CD4-positive, alpha-beta memory T cell (primary cell): ENCODE measurements around the gene EPDR1. TPM values are rescaled to one million over a fixed set of nuclear protein-coding genes. Genes with fewer than 3 reads are reported as not detected.

Experiments used
- CTCF ChIA-PET: fragments of 350-600 bp; sonication (Branson Sonifier 250); formaldehyde crosslinking; loops from one replicate; lab custom pipeline; 2021; ENCODE audit warnings: inconsistent platforms; ENCODE audit not compliant: partially characterized antibody; lab: Charles Lee
- POLR2A ChIA-PET: fragments of 350-600 bp; sonication (Branson Sonifier 250); formaldehyde crosslinking; loops from one replicate; lab custom pipeline; 2021; ENCODE audit not compliant: partially characterized antibody; lab: Charles Lee
- DNase-seq, 5 donors: peaks; one replicate each; pipeline versions ENCODE4 v3.0.0 to v3.0.0-alpha.2; 2020 to 2022; ENCODE audit warnings: mixed read lengths in 1 of 5
- H3K27ac ChIP-seq: one replicate; pipeline ENCODE4 v1.7.0; 2013; ENCODE audit warnings: low read depth, low read length
- H3K27me3 ChIP-seq: 2 replicates; pipeline ENCODE4 v1.7.0; 2013; ENCODE audit warnings: mild to moderate bottlenecking, low read length, moderate library complexity; ENCODE audit not compliant: insufficient read depth
- H3K36me3 ChIP-seq: 2 replicates; pipeline ENCODE4 v1.7.0; 2013; ENCODE audit warnings: mild to moderate bottlenecking, low read length, moderate library complexity; ENCODE audit not compliant: insufficient read depth
- H3K4me1 ChIP-seq: 2 replicates; pipeline ENCODE4 v1.7.0; 2013; ENCODE audit warnings: mild to moderate bottlenecking, low read length, moderate library complexity; ENCODE audit not compliant: insufficient read depth
- H3K4me3 ChIP-seq, 2 donors: one replicate each; pipeline ENCODE4 v1.7.0; 2013; ENCODE audit warnings: low read length in 2 of 2, mild to moderate bottlenecking in 1 of 2
- H3K9me3 ChIP-seq, 2 donors: one replicate each; pipeline ENCODE4 v1.7.0; 2013; ENCODE audit warnings: low read length in 2 of 2, control low read depth in 1 of 2; ENCODE audit not compliant: control insufficient read depth in 1 of 2
- H3K27ac Mint-ChIP-seq, 7 donors: one replicate each; pipeline ENCODE4 v1.8.0; 2020 to 2021; ENCODE audit warnings: mixed read lengths in 7 of 7, mild to moderate bottlenecking in 6 of 7, inconsistent platforms in 3 of 7, moderate library complexity in 3 of 7
- H3K27me3 Mint-ChIP-seq, 2 donors: one replicate each; pipeline ENCODE4 v1.8.0; 2020 to 2021; ENCODE audit warnings: mixed read lengths in 2 of 2
- H3K36me3 Mint-ChIP-seq, 2 donors: one replicate each; pipeline ENCODE4 v1.8.0; 2020 to 2021; ENCODE audit warnings: mixed read lengths in 2 of 2, inconsistent platforms in 1 of 2, mild to moderate bottlenecking in 1 of 2
- H3K4me1 Mint-ChIP-seq, 4 donors: one replicate each; pipeline ENCODE4 v1.8.0; 2020 to 2021; ENCODE audit warnings: mixed read lengths in 4 of 4, mild to moderate bottlenecking in 1 of 4
- H3K4me3 Mint-ChIP-seq, 8 donors: one replicate each; pipeline ENCODE4 v1.8.0; 2020 to 2021; ENCODE audit warnings: mixed read lengths in 8 of 8, mild to moderate bottlenecking in 7 of 8, moderate library complexity in 6 of 8, inconsistent platforms in 3 of 8
- H3K9me3 Mint-ChIP-seq, 8 donors: one replicate each; pipeline ENCODE4 v1.8.0; 2020 to 2021; ENCODE audit warnings: mixed read lengths in 8 of 8, mild to moderate bottlenecking in 5 of 8, inconsistent platforms in 3 of 8, moderate library complexity in 1 of 8
- intact Hi-C: fragments of 100-400 bp; cut with micrococcal nuclease; formaldehyde crosslinking; loops from one replicate; pipeline ENCODE4 v1.15.1; 2023
- polyA plus RNA-seq, 2 donors: library from polyadenylated mRNA; unstranded; fragments of 300-500 nt; fragmentation: Illumina TruSeq; gene quantifications; one replicate each; pipeline ENCODE4 v1.2.3, GENCODE V29; 2021
- total RNA-seq, 2 experiments: library from RNA; stranded (reverse); gene quantifications; one replicate each; pipeline ENCODE4 v1.2.3, GENCODE V29; 2021

Gene EPDR1
- total and polyA plus RNA-seq, 4 experiments from 2014 or later, result 0.19 to 0.41 (median 0.34) TPM

DNA sequence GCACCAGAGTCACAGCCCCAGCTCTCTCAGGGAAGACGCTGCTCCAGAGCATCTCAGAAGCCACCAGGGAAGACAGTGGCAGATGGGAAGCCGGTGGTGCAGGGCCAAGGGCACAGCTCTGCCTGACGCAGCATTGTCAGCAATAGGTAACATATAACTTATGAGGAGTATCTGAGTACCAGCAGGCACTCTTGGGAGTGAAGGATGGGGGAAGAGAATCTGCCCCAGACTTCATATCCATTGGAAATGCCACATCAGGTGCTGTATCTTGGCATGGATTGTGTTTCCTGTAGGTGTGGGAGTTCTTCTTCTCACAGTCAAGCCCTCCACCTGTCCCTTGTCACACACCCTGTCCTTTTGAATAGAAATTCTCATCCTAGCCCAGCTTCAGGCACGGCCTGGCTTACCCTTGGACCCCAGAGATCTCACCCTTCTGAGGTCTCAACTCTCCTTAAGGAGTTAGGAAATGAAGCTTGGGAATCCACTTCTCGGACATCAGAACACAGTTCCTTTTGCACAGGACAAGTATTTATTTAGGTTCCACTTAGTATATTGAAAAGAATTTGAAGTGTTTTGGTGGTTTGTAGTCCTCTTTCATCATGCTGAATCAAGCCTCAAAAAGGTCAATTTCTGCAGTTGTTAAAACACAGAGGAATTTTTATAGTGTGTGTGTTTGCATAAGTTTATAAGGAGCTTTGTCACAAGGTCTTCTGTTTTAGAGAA lies 9.9 kb downstream of the EPDR1 start:
- ChIA-PET CTCF (no interaction called here), POLR2A (no interaction called here)
- Histone ChIP-seq H3K4me3 (no peak overlapping the region), H3K9me3 (no peaks in the 10 kb centered on the region), H3K4me1 (no peaks in the 10 kb centered on the region), H3K27ac (no peak overlapping the region), H3K36me3 (no peaks in the 10 kb centered on the region), H3K27me3 (no peaks in the 10 kb centered on the region)
- DNase-seq, result no peak
- H3K27me3 Mint-ChIP-seq, result no peaks in the 10 kb centered on the region
- H3K9me3 Mint-ChIP-seq, result peaks cover 0 to 9% (median 2%) of the 10 kb centered on the region in 8 donors
- H3K4me1 Mint-ChIP-seq, result peaks cover 0 to 2% (median 0%) of the 10 kb centered on the region in 4 donors
- peaks cover 0 to 3% of the 10 kb centered on the region in 2 donors for H3K36me3 Mint-ChIP-seq
- H3K27ac Mint-ChIP-seq, result no peak overlapping the region
- intact Hi-C loops, result no loop called here
- H3K4me3 Mint-ChIP-seq, result no peak overlapping the region

GRCh38 chr7:37932543-37932942 lies 12.1 kb downstream of the EPDR1 start:
- Histone ChIP-seq H3K27me3 (no peaks in the 10 kb centered on the region), H3K27ac (no peak overlapping the region), H3K4me1 (no peaks in the 10 kb centered on the region), H3K36me3 (no peaks in the 10 kb centered on the region), H3K9me3 (peaks cover 0 to 4% of the 10 kb centered on the region in 2 donors), H3K4me3 (no peak overlapping the region)
- Mint-ChIP-seq H3K9me3 (peaks cover 0 to 13% (median 5%) of the 10 kb centered on the region in 8 donors), H3K27me3 (no peaks in the 10 kb centered on the region), H3K4me1 (peaks cover 0 to 2% (median 0%) of the 10 kb centered on the region in 4 donors), H3K4me3 (no peak overlapping the region), H3K36me3 (no peaks in the 10 kb centered on the region), H3K27ac (no peak overlapping the region)
- DNase-seq, result no peak
- POLR2A ChIA-PET, result no interaction called here
- CTCF ChIA-PET, result no interaction called here
- intact Hi-C loops, result no loop called here

DNA sequence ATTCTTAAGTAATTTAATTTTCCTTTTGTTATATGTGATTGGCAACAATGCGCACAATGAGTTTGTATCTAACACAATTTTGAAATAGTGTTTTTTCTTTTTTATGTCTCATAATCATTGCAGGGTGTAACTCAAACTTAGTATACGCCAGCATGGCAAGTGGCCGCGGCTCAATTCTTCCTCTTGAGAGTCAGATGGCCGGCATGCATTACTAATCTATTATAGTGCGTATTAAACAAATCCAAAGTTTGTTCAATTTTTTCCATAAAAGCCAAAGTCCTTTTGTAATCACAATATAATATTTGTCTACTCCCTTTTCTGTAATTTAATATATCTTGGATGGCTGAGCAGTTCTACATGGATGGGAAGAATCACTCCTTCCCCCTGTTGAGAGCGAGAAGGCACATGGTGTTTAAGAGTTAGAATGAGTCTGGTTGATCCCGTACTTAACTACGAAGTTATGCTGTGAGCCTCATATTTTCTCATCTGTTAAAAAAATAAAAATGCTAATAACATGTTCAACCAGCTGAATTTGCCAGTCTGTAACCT lies 12.7 kb downstream of the EPDR1 start:
- Mint-ChIP-seq H3K27ac (no peak overlapping the region), H3K9me3 (peaks cover 0 to 13% (median 5%) of the 10 kb centered on the region in 8 donors), H3K4me3 (no peak overlapping the region), H3K4me1 (peaks cover 0 to 2% (median 0%) of the 10 kb centered on the region in 4 donors), H3K27me3 (no peaks in the 10 kb centered on the region), H3K36me3 (no peaks in the 10 kb centered on the region)
- Histone ChIP-seq H3K27me3 (no peaks in the 10 kb centered on the region), H3K4me3 (no peak overlapping the region), H3K9me3 (peaks cover 0 to 4% of the 10 kb centered on the region in 2 donors), H3K4me1 (no peaks in the 10 kb centered on the region), H3K36me3 (no peaks in the 10 kb centered on the region), H3K27ac (no peak overlapping the region)
- POLR2A ChIA-PET, result no interaction called here
- no peak for DNase-seq
- CTCF ChIA-PET, result no interaction called here
- intact Hi-C loops, result no loop called here

GRCh38 chr7:37942934-37943610 lies 22.6 kb downstream of the EPDR1 start:
- H3K27ac Mint-ChIP-seq, result no peak overlapping the region
- peaks cover 0 to 1% of the 10 kb centered on the region in 2 donors for H3K27me3 Mint-ChIP-seq
- H3K4me1 Mint-ChIP-seq, result no peaks in the 10 kb centered on the region
- intact Hi-C loops, result no loop called here
- peaks cover 0 to 4% (median under 1%) of the 10 kb centered on the region in 8 donors for H3K9me3 Mint-ChIP-seq
- H3K4me3 Mint-ChIP-seq, result no peak overlapping the region
- H3K4me3 ChIP-seq, result no peak overlapping the region
- no peaks in the 10 kb centered on the region for H3K36me3 Mint-ChIP-seq
- ChIA-PET CTCF (no interaction called here), POLR2A (no interaction called here)
- no peaks in the 10 kb centered on the region for H3K27me3 ChIP-seq
- H3K27ac ChIP-seq, result no peak overlapping the region
- no peaks in the 10 kb centered on the region for H3K9me3 ChIP-seq
- H3K36me3 ChIP-seq, result no peaks in the 10 kb centered on the region
- DNase-seq, result no peak
- H3K4me1 ChIP-seq, result no peaks in the 10 kb centered on the region

DNA sequence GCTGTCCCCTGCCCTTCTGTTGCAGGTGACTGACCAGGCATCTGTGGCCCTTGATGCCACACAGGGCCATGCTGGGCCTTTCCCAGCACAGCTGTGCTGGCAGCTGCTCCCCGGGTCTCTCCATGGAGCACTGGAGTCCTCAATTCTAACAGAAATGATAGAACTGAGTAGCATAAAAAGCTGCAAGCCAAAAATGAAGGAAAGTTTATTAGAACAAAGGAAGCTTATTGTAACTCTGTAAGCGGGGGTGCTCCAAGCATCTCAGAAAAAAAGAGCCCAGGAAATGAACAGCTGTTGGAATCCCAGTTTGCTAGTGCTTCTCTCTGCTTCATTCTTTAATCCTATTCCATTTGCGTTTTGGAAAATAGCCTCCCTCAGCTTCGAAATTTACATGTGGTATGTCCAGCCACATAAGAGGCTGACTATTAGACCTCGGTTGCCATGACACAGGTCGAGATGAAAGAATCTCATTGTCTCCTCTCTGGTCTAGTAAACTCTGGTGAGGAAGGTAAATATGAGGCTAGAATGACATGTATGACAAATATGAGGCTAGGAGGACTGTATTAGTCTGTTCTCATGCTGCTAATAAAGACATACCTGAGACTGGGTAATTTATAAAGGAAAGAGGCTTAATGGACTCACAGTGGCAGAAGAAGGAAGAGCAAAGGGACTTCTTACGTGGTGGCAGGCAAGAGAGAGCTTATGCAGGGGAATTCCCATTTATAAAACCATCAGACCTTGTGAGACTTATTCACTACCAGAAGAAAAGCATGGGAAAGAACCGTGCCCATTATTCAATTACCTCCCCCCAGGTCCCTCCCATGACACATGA lies 23.7 kb downstream of the EPDR1 start:
- Histone ChIP-seq H3K4me1 (no peaks in the 10 kb centered on the region), H3K36me3 (no peaks in the 10 kb centered on the region), H3K27me3 (no peaks in the 10 kb centered on the region), H3K9me3 (no peaks in the 10 kb centered on the region), H3K4me3 (no peak overlapping the region), H3K27ac (no peak overlapping the region)
- H3K4me3 Mint-ChIP-seq, result no peak overlapping the region
- H3K9me3 Mint-ChIP-seq, result peaks cover 0 to 4% (median 0%) of the 10 kb centered on the region in 8 donors
- CTCF ChIA-PET, result no interaction called here
- no peak for DNase-seq
- no peaks in the 10 kb centered on the region for H3K36me3 Mint-ChIP-seq
- no peak overlapping the region for H3K27ac Mint-ChIP-seq
- POLR2A ChIA-PET, result no interaction called here
- peaks cover 0 to 1% of the 10 kb centered on the region in 2 donors for H3K27me3 Mint-ChIP-seq
- H3K4me1 Mint-ChIP-seq, result no peaks in the 10 kb centered on the region
- intact Hi-C loops, result no loop called here

DNA sequence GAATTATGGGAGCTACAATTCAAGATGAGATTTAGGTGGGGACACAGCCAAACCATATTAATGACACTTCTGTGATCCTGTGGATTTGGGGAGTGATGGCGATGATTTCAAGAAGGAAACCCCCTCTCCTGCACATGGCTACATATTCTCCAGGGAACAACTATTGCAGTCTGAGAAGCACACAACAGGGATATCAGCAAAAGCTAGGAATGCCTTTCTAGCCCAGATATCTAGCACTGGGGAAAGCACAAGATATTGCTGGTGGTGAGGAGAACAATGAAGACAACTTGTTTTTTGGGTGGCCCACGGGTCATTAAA lies 24.3 kb downstream of the EPDR1 start:
- Mint-ChIP-seq H3K4me3 (no peak overlapping the region), H3K4me1 (no peaks in the 10 kb centered on the region), H3K27me3 (peaks cover 0 to 1% of the 10 kb centered on the region in 2 donors), H3K9me3 (peaks cover 0 to 4% (median 0%) of the 10 kb centered on the region in 8 donors), H3K36me3 (no peaks in the 10 kb centered on the region), H3K27ac (no peak overlapping the region)
- intact Hi-C loops, result no loop called here
- DNase-seq, result no peak
- Histone ChIP-seq H3K27me3 (no peaks in the 10 kb centered on the region), H3K27ac (no peak overlapping the region), H3K4me3 (no peak overlapping the region), H3K36me3 (no peaks in the 10 kb centered on the region), H3K9me3 (no peaks in the 10 kb centered on the region), H3K4me1 (no peaks in the 10 kb centered on the region)
- ChIA-PET POLR2A (no interaction called here), CTCF (no interaction called here)

- intact Hi-C loops, result no loop called here
- Mint-ChIP-seq H3K27me3 (no peaks in the 10 kb centered on the region), H3K4me3 (no peak overlapping the region), H3K36me3 (no peaks in the 10 kb centered on the region), H3K4me1 (no peaks in the 10 kb centered on the region), H3K9me3 (peaks cover 0 to 4% (median 0%) of the 10 kb centered on the region in 8 donors), H3K27ac (no peak overlapping the region)
- no peaks in the 10 kb centered on the region for H3K27me3 ChIP-seq
- no peak overlapping the region for H3K27ac ChIP-seq
- no peak for DNase-seq
- no peaks in the 10 kb centered on the region for H3K36me3 ChIP-seq
- no peaks in the 10 kb centered on the region for H3K4me1 ChIP-seq
- ChIA-PET POLR2A (no interaction called here), CTCF (no interaction called here)
- H3K9me3 ChIP-seq, result no peaks in the 10 kb centered on the region
- H3K4me3 ChIP-seq, result no peak overlapping the region
These were observed 24.9 kb downstream of the EPDR1 start for GRCh38 chr7:37945336-37945735.
